ENCODE data around the gene MARCHF5.

MARCHF5 gene

DNA sequence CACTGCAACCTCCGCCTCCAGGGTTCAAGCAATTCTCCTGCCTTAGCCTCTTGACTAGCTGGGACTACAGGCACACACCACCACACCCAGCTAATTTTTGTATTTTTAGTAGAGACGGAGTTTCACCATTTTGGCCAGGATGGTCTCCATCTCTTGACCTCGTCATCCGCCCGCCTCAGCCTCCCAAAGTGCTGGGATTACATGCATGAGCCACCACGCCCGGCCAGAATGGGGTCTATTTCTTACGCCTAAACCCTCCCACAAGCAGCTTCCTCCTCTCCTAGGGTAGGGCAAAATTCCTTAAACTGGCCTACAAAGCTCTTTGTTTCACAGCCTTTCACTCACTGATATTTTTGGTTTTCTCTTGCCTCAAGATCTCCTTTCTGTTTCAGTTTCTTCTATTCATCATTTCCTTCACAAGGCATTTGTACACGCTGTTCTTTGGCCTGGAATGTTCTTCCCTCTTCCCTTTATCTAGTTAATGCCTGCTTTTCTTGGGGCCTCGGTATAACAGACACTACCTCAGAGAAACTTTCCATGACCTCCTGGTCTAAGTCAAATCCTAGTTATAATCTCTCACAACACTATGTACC is 6.8 kb upstream of the MARCHF5 start:
- Mint-ChIP-seq H3K27me3 (no peaks in the 10 kb centered on the region), H3K9me3 (no peaks in the 10 kb centered on the region), H3K36me3 (ENCODE audit: low read depth) (no peaks in the 10 kb centered on the region), H3K4me3 (no peak overlapping the region), H3K4me1 (peaks cover 14% of the 10 kb centered on the region), H3K27ac (peak overlapping the region; percentile 7)
- ATAC-seq (no peak), DNase-seq (no peak)

DNA sequence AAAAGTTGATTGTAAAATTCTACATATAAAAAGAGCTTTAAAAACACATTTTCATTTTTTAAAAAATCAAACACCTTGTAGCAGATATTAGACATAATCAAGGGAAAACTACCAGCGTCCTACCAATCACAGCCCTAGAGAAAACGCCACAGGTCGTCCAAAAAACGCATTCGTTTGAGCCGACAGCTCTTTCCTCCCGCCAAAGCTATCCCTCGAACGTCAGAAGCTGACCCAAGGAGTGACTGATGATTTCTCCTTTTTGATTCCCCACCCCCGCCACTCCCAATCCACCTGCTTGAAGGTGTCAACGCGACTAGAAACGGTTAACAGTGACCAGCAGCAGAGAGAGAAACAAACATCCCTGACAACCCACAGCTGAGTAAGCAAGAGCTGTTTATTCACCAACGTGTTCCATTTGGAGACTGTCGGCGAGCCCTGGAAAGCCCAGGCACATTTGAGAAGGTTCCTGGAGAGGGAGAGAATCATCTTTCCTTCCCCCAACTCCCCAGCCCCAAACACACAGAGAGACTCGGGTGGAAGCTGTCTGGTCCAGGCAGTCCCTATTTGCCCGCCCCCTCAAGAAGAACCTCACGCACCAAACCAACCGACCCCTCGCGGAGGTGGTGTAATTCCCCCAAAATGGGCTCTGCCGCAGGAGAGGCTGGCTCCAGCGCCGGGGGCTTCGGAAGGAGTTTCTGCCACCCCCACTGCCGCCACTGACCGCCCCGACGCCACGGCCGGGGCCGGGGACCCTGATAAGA is 711 bp upstream of the MARCHF5 start:
- Mint-ChIP-seq H3K27ac (peak overlapping the region; percentile 83), H3K4me1 (peaks cover 32% of the 10 kb centered on the region), H3K4me3 (peak overlapping the region; percentile 89), H3K27me3 (no peaks in the 10 kb centered on the region), H3K9me3 (no peaks in the 10 kb centered on the region), H3K36me3 (ENCODE audit: low read depth) (peaks cover 8% of the 10 kb centered on the region)
- ATAC-seq (no peak), DNase-seq (peak; percentile 14)

DNA sequence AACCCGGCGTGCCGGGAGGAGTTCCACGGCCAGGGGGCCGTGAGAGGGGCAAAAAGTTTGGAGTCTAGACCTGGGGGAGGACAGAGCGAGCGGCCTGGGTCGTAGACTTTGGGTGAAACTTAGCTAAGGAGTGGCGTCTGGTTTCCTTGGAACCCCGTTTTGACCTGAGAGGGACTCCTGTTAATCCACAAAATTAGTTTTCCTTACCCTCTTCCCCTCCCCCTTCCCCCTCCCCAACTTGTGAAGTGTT is 574 bp downstream of the MARCHF5 start:
- Mint-ChIP-seq H3K36me3 (ENCODE audit: low read depth) (peaks cover 11% of the 10 kb centered on the region), H3K27me3 (no peaks in the 10 kb centered on the region), H3K4me1 (peaks cover 31% of the 10 kb centered on the region), H3K9me3 (no peaks in the 10 kb centered on the region), H3K27ac (peak overlapping the region; percentile 27), H3K4me3 (peak overlapping the region; percentile 89)
- ATAC-seq, result peak; percentile 15
- no peak for DNase-seq

- peak; percentile 58 for DNase-seq
- no peaks in the 10 kb centered on the region for H3K27me3 Mint-ChIP-seq
- no peak for ATAC-seq
- peak overlapping the region; percentile 78 for H3K27ac Mint-ChIP-seq
- H3K36me3 Mint-ChIP-seq (ENCODE audit: low read depth), result peaks cover 13% of the 10 kb centered on the region
- no peaks in the 10 kb centered on the region for H3K9me3 Mint-ChIP-seq
- H3K4me1 Mint-ChIP-seq, result peaks cover 34% of the 10 kb centered on the region
- peak overlapping the region; percentile 89 for H3K4me3 Mint-ChIP-seq
Observed at GRCh38 chr10:92291921-92292845, 1.2 kb downstream of the MARCHF5 start.

- no peak overlapping the region for H3K27ac Mint-ChIP-seq
- no peak overlapping the region for H3K4me3 Mint-ChIP-seq
- H3K27me3 Mint-ChIP-seq, result no peaks in the 10 kb centered on the region
- H3K4me1 Mint-ChIP-seq, result peaks cover 37% of the 10 kb centered on the region
- no peaks in the 10 kb centered on the region for H3K9me3 Mint-ChIP-seq
- DNase-seq (no peak), ATAC-seq (no peak)
- H3K36me3 Mint-ChIP-seq (ENCODE audit: low read depth), result peaks cover 22% of the 10 kb centered on the region
Observed at GRCh38 chr10:92298487-92298886, 7.5 kb downstream of the MARCHF5 start.

DNA sequence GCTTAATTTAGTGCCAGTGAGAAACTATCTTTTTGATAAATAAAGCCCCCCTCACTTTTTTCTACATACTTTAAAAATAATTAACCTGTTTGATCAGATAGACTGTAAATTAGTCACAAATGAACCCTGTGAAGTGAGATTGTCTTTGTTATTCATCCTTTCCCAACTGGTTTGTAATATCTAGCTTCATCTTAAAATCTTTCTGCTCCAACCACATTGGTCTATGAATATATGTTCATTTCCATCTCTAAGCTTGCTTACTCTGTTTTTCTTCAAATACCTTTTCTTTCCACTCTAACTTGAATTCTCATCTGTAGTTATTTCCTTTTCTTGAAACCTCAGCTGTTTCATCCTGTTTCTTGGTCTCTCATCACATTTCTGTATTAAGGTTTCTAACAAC is 12.1 kb downstream of the MARCHF5 start:
- peak overlapping the region; percentile 61 for H3K27ac Mint-ChIP-seq

GRCh38 chr10:92304061-92304460 is 13.1 kb downstream of the MARCHF5 start:
- H3K4me3 Mint-ChIP-seq, result no peak overlapping the region
- peak overlapping the region; percentile 8 for H3K27ac Mint-ChIP-seq
- DNase-seq, result no peak
- no peaks in the 10 kb centered on the region for H3K9me3 Mint-ChIP-seq
- H3K36me3 Mint-ChIP-seq (ENCODE audit: low read depth), result peaks cover 9% of the 10 kb centered on the region
- H3K27me3 Mint-ChIP-seq, result no peaks in the 10 kb centered on the region
- peaks cover 33% of the 10 kb centered on the region for H3K4me1 Mint-ChIP-seq
- no peak for ATAC-seq

More for the DNA sequence above, 12.1 kb downstream of the MARCHF5 start:
- H3K27me3 Mint-ChIP-seq, result no peaks in the 10 kb centered on the region
- DNase-seq, result no peak
- H3K36me3 Mint-ChIP-seq (ENCODE audit: low read depth), result peaks cover 8% of the 10 kb centered on the region
- H3K4me1 Mint-ChIP-seq, result peaks cover 35% of the 10 kb centered on the region
- no peaks in the 10 kb centered on the region for H3K9me3 Mint-ChIP-seq
- H3K4me3 Mint-ChIP-seq, result peak overlapping the region; percentile 3
- peak; percentile 75 for ATAC-seq

GRCh38 chr10:92305133-92306072 is 14.4 kb downstream of the MARCHF5 start:
- Mint-ChIP-seq H3K36me3 (ENCODE audit: low read depth) (peaks cover 3% of the 10 kb centered on the region), H3K4me3 (no peak overlapping the region), H3K27ac (no peak overlapping the region), H3K27me3 (no peaks in the 10 kb centered on the region), H3K9me3 (no peaks in the 10 kb centered on the region), H3K4me1 (peaks cover 33% of the 10 kb centered on the region)
- DNase-seq (no peak), ATAC-seq (no peak)

- H3K4me1 Mint-ChIP-seq, result peaks cover 10% of the 10 kb centered on the region
- H3K9me3 Mint-ChIP-seq, result no peaks in the 10 kb centered on the region
- ATAC-seq, result no peak
- H3K27ac Mint-ChIP-seq, result no peak overlapping the region
- no peak overlapping the region for H3K4me3 Mint-ChIP-seq
- DNase-seq, result no peak
- H3K36me3 Mint-ChIP-seq (ENCODE audit: low read depth), result peaks cover 21% of the 10 kb centered on the region
- H3K27me3 Mint-ChIP-seq, result no peaks in the 10 kb centered on the region
Observed at GRCh38 chr10:92309272-92309671, 18.3 kb downstream of the MARCHF5 start.

DNA sequence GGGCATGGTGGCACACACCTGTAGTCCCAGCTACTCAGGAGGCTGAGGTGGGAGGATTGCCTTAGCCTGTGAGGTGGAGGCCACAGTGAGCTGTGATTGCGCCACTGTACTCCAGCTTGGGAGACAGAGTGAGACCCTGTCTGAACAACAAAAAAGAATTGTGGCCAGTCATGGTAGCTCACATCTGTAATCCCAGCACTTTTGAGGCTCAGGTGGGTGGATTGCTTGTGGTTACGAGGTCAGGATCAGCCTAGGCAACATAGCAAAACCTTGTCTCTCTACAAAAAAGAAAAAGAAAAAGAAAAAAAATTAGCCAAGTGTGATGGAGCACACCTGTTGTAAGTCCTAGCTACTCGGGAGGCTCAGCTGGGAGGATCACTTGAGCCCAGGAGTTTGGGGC is 22.8 kb downstream of the MARCHF5 start:
- Mint-ChIP-seq H3K27ac (no peak overlapping the region), H3K4me1 (peaks cover 2% of the 10 kb centered on the region), H3K36me3 (ENCODE audit: low read depth) (peaks cover 22% of the 10 kb centered on the region)

GRCh38 chr10:92316610-92317009 is 25.6 kb downstream of the MARCHF5 start:
- Mint-ChIP-seq H3K4me3 (no peak overlapping the region), H3K27me3 (no peaks in the 10 kb centered on the region), H3K27ac (no peak overlapping the region), H3K9me3 (no peaks in the 10 kb centered on the region), H3K4me1 (peaks cover 2% of the 10 kb centered on the region), H3K36me3 (ENCODE audit: low read depth) (peaks cover 21% of the 10 kb centered on the region)
- ATAC-seq, result no peak
- no peak for DNase-seq

More for the DNA sequence above, 22.8 kb downstream of the MARCHF5 start:
- DNase-seq, result no peak
- H3K27me3 Mint-ChIP-seq, result no peaks in the 10 kb centered on the region
- H3K9me3 Mint-ChIP-seq, result no peaks in the 10 kb centered on the region
- ATAC-seq, result no peak
- H3K4me3 Mint-ChIP-seq, result no peak overlapping the region

- no peak for DNase-seq
- no peak for ATAC-seq
Observed at GRCh38 chr10:92323079-92323478, 32.1 kb downstream of the MARCHF5 start.

DNA sequence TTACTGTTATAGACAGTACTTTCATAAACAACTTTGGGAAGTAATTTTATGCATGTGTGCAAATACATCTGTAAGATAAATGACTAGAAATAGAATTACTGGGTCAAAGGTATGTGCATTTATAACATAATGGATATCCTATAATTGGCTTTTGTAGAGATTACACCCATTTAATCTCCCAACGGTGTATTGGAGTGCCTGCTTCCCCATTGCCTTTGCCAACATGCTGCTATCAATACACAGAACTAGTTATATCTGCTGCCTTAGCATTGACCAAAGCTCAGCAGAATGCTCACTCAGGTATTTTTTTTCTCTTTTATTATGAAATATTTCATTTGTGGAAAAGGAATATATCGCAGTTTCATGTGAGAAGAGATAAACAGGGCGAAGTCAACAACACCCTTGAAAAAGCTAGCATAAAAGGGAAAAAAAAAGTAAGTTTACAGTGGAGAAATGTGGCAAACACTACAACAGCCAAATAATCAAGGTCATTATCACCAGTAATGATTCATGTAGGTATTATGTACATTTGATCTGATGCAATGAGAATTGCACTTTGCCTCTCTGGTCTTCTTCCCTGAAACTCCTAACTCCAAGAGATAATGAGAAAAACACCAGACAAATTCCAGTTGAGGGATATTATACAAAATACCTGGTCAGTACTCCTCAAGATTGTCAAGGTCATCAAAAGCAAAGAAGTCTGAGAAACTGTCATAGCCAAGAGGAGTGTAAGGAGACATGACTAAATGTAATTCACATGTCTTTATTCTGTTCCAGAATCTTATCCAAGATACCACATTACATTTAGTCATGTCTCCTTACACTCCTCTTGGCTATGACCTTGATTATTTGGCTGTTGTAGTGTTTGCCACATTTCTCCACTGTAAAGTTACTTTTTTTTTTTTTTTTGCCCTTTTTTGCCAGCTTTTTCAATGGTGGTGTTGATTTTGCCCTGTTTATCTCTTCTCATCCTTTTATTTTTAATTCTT is 36.8 kb downstream of the MARCHF5 start:
- Mint-ChIP-seq H3K27ac (no peak overlapping the region), H3K27me3 (no peaks in the 10 kb centered on the region), H3K9me3 (no peaks in the 10 kb centered on the region), H3K4me1 (peaks cover 16% of the 10 kb centered on the region), H3K36me3 (ENCODE audit: low read depth) (peaks cover 9% of the 10 kb centered on the region), H3K4me3 (no peak overlapping the region)
- ATAC-seq (no peak), DNase-seq (no peak)

More at GRCh38 chr10:92323079-92323478, 32.1 kb downstream of the MARCHF5 start:
- Mint-ChIP-seq H3K27ac (no peak overlapping the region), H3K9me3 (no peaks in the 10 kb centered on the region), H3K36me3 (ENCODE audit: low read depth) (peaks cover 15% of the 10 kb centered on the region), H3K4me1 (peaks cover 6% of the 10 kb centered on the region), H3K27me3 (no peaks in the 10 kb centered on the region), H3K4me3 (no peak overlapping the region)
